SU-DHL-6 (cell line): ENCODE data around the gene ZKSCAN1.

ENCODE experiments used
- H2AFZ ChIP-seq: fragments of 200-600 bp; sonication (generic); 2 replicates; pipeline ENCODE4 v1.6.1; 2014; ENCODE audit warnings: low read depth, mild to moderate bottlenecking, moderate library complexity, mixed read lengths, antibody characterized with exemption, low read length; ENCODE audit not compliant: severe bottlenecking
- H3F3A ChIP-seq: fragments of 200-600 bp; shearing (Covaris generic); 2 replicates; pipeline ENCODE4 v1.6.0; 2016; ENCODE audit warnings: antibody characterized with exemption, mild to moderate bottlenecking; ENCODE audit not compliant: insufficient read depth
- H3K27ac ChIP-seq: fragments of 200-600 bp; sonication (generic); 2 replicates; pipeline ENCODE4 v1.5.1; 2016; ENCODE audit warnings: low read depth, mild to moderate bottlenecking, low read length, moderate library complexity, mixed read lengths
- H3K27me3 ChIP-seq: fragments of 200-600 bp; sonication (generic), shearing (Covaris generic); 2 replicates; pipeline ENCODE4 v1.6.0; 2014; ENCODE audit warnings: mild to moderate bottlenecking, low read length
- H3K36me3 ChIP-seq: fragments of 200-600 bp; sonication (generic); 2 replicates; pipeline ENCODE4 v1.6.1; 2014; ENCODE audit warnings: mild to moderate bottlenecking, low read length, mixed read lengths
- H3K4me2 ChIP-seq: fragments of 300-600, 200-600 bp; shearing (Covaris generic), sonication (generic); 2 replicates; pipeline ENCODE4 v1.6.0; 2014; ENCODE audit warnings: low read length, low read depth, mild to moderate bottlenecking; ENCODE audit not compliant: poor library complexity, severe bottlenecking
- H3K4me3 ChIP-seq: fragments of 200-600 bp; sonication (generic); 2 replicates; pipeline ENCODE4 v1.5.1; 2014; ENCODE audit warnings: antibody characterized with exemption, low read length, mild to moderate bottlenecking, mixed read lengths; ENCODE audit not compliant: insufficient read depth, poor library complexity, severe bottlenecking
- H3K79me2 ChIP-seq: fragments of 200-600 bp; sonication (generic); 2 replicates; pipeline ENCODE4 v1.6.1; 2014; ENCODE audit warnings: mild to moderate bottlenecking, low read length, moderate library complexity; ENCODE audit not compliant: insufficient read depth
- H3K9ac ChIP-seq: fragments of 200-600 bp; sonication (generic); 2 replicates; pipeline ENCODE4 v1.7.0; 2014; ENCODE audit warnings: mild to moderate bottlenecking, low read length
- H3K9me2 ChIP-seq: fragments of 200-600 bp; sonication (generic); replicated peaks from 2 replicates; pipeline ENCODE4 v1.6.1; 2014; ENCODE audit warnings: low read length; ENCODE audit not compliant: insufficient read depth
- H3K9me3 ChIP-seq: fragments of 200-600 bp; sonication (generic); 2 replicates; pipeline ENCODE4 v1.6.1; 2014; ENCODE audit warnings: low read length, mixed read lengths; ENCODE audit not compliant: insufficient read depth
- H4K20me1 ChIP-seq: fragments of 200-600 bp; sonication (generic); 2 replicates; pipeline ENCODE4 v1.6.1; 2014; ENCODE audit warnings: low read depth, mild to moderate bottlenecking, antibody characterized with exemption, low read length, moderate library complexity, mixed read lengths
- EZH2phosphoT487 ChIP-seq: fragments of 200-600 bp; sonication (generic), shearing (Covaris generic); conservative IDR thresholded peaks from 2 replicates; pipeline ENCODE4 v1.6.1; 2018; ENCODE audit warnings: mild to moderate bottlenecking, antibody characterized with exemption, low read length, moderate library complexity, mixed read lengths
- TF ChIP-seq, protein P1 (sequence below): fragments of 200-600 bp; sonication (generic); IDR thresholded peaks from one replicate; pipeline ENCODE4 v1.5.1; 2017; ENCODE audit warnings: antibody characterized with exemption, mild to moderate bottlenecking, low read length, moderate library complexity; ENCODE audit not compliant: insufficient read depth, poor library complexity, severe bottlenecking

ZKSCAN1 gene

DNA sequence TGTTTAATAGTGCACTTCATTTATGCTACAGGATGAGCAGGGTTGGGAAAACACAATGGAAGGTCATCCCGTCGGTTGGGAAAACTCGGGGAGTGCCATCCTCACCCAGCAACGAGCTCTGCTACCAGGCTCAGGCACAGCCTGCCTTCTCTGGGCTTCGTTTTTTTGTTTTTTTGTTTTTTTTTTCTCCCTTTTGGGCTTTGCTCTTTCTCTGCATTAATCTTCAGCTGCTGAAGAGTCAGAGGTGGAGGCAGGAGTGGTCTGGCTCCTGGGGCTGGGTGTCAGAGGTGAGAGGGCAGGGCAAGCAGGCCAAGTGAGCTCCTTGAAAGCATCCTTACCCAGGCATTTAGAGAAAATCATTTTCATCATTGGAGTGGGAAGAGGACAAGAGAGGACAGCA is 54.6 kb downstream of the ZKSCAN1 start:
- H3K4me2 ChIP-seq = no peak overlapping the region
- H4K20me1 ChIP-seq = no peaks in the 10 kb centered on the region
- H3K4me3 ChIP-seq = no peak overlapping the region
- TF ChIP-seq EZH2phosphoT487 = no peak
- TF ChIP-seq, protein P1, sequence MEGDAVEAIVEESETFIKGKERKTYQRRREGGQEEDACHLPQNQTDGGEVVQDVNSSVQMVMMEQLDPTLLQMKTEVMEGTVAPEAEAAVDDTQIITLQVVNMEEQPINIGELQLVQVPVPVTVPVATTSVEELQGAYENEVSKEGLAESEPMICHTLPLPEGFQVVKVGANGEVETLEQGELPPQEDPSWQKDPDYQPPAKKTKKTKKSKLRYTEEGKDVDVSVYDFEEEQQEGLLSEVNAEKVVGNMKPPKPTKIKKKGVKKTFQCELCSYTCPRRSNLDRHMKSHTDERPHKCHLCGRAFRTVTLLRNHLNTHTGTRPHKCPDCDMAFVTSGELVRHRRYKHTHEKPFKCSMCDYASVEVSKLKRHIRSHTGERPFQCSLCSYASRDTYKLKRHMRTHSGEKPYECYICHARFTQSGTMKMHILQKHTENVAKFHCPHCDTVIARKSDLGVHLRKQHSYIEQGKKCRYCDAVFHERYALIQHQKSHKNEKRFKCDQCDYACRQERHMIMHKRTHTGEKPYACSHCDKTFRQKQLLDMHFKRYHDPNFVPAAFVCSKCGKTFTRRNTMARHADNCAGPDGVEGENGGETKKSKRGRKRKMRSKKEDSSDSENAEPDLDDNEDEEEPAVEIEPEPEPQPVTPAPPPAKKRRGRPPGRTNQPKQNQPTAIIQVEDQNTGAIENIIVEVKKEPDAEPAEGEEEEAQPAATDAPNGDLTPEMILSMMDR = no peak
- no peaks in the 10 kb centered on the region for H3K27me3 ChIP-seq
- no peaks in the 10 kb centered on the region for H3F3A ChIP-seq
- H3K9ac ChIP-seq = no peak overlapping the region
- no peaks in the 10 kb centered on the region for H3K9me2 ChIP-seq
- no peaks in the 10 kb centered on the region for H3K79me2 ChIP-seq
- peaks cover 23% of the 10 kb centered on the region for H3K9me3 ChIP-seq
- H3K27ac ChIP-seq = no peak overlapping the region
- peaks cover 38% of the 10 kb centered on the region for H3K36me3 ChIP-seq
- no peak overlapping the region for H2AFZ ChIP-seq

DNA sequence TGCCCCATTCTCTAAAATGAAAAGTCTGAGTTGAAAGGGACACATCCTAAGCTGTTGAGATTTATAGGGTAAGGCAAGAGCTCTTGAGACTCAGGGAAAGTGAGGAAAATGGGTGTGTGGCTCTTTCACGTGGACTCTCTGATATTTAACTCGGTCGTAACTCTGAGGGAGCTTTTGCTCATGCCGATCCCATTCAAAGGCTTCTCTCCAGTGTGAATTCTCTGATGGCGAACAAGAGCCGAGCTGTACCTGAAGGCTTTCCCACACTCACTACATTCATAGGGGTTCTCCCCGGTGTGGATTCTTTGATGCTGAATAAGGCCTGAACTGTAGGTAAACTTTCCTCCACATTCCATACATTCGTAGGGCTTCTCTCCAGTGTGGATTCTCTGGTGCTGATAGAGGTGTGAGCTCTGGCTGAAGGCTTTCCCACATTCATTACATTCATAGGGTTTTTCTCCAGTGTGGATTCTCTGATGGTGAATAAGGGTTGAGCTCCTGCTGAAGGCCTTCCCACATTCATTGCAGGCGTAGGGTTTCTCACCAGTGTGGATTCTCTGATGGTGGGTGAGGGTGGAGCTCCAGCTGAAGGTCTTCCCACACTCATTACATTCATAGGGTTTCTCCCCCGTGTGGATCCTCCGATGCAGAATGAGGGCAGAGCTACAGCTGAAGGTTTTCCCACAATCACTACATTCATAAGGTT is 55.8 kb downstream of the ZKSCAN1 start:
- TF ChIP-seq, protein P1 = no peak
- no peak for TF ChIP-seq EZH2phosphoT487
- Histone ChIP-seq H3K9me3 (peaks cover 23% of the 10 kb centered on the region), H2AFZ (no peak overlapping the region), H3K9ac (no peak overlapping the region), H4K20me1 (no peaks in the 10 kb centered on the region), H3K36me3 (peaks cover 38% of the 10 kb centered on the region), H3K4me2 (no peak overlapping the region), H3K4me3 (no peak overlapping the region), H3K27me3 (no peaks in the 10 kb centered on the region), H3F3A (no peaks in the 10 kb centered on the region), H3K27ac (no peak overlapping the region), H3K9me2 (no peaks in the 10 kb centered on the region), H3K79me2 (no peaks in the 10 kb centered on the region)

DNA sequence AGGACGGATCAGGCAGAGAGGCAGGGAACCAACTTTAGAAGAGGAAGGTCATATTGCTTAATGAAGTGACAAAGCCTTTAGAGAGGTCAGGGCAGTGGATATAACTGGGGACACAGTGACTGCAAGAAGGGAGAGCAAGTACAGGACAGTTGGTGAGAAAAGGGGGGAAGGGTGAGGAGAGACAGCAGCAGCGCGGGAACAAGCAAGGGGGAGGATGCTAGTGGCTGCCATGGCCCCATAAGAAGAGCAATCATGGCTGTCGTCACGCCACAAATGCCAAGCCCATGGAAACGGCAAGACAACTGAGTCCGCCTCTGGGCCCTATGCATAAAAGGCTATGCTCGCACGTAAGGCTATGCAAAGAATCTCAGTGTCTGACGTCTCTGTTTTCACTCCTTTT is 57.1 kb downstream of the ZKSCAN1 start:
- H3K27ac ChIP-seq = no peak overlapping the region
- H3K27me3 ChIP-seq = no peaks in the 10 kb centered on the region
- no peak overlapping the region for H3K4me3 ChIP-seq
- no peaks in the 10 kb centered on the region for H3F3A ChIP-seq
- no peak overlapping the region for H3K4me2 ChIP-seq
- peaks cover 23% of the 10 kb centered on the region for H3K9me3 ChIP-seq
- no peaks in the 10 kb centered on the region; the same call in 1 of the 2 replicates for H3K79me2 ChIP-seq
- no peaks in the 10 kb centered on the region for H3K9me2 ChIP-seq
- TF ChIP-seq, protein P1 = no peak
- TF ChIP-seq EZH2phosphoT487 = no peak
- H3K9ac ChIP-seq = no peak overlapping the region
- H3K36me3 ChIP-seq = peaks cover 38% of the 10 kb centered on the region
- no peaks in the 10 kb centered on the region for H4K20me1 ChIP-seq
- no peak overlapping the region for H2AFZ ChIP-seq
